OCI-LY1 (cell line): ENCODE results near the gene ART3.

Experiments used
- H2AFZ ChIP-seq: fragments of 200-600 bp; sonication (generic), shearing (Covaris generic); 2 replicates; pipeline ENCODE4 v1.6.0; 2014; ENCODE audit warnings: antibody characterized with exemption, mild to moderate bottlenecking, low read length
- H3F3A ChIP-seq: fragments of 200-600 bp; sonication (generic), shearing (Covaris generic); 2 replicates; pipeline ENCODE4 v1.6.0; 2014; ENCODE audit warnings: mild to moderate bottlenecking, antibody characterized with exemption, low read length, moderate library complexity; ENCODE audit not compliant: insufficient read depth
- H3K27ac ChIP-seq: fragments of 200-600 bp; sonication (generic); 2 replicates; pipeline ENCODE4 v1.5.1; 2014; ENCODE audit warnings: low read length, mixed run types, mild to moderate bottlenecking, low read depth; ENCODE audit not compliant: poor library complexity, severe bottlenecking
- H3K27me3 ChIP-seq: fragments of 200-600 bp; sonication (generic); 2 replicates; pipeline ENCODE4 v1.6.0; 2014; ENCODE audit warnings: antibody characterized with exemption, mild to moderate bottlenecking, low read length, moderate library complexity; ENCODE audit not compliant: insufficient read depth
- H3K36me3 ChIP-seq: fragments of 200-600 bp; sonication (generic); 2 replicates; pipeline ENCODE4 v1.6.1; 2014; ENCODE audit warnings: mild to moderate bottlenecking, antibody characterized with exemption, low read length, moderate library complexity, mixed read lengths; ENCODE audit not compliant: insufficient read depth
- H3K4me1 ChIP-seq: fragments of 200-600 bp; sonication (generic); 2 replicates; pipeline ENCODE4 v1.5.1; 2014; ENCODE audit warnings: mild to moderate bottlenecking, low read length, moderate library complexity; ENCODE audit not compliant: insufficient read depth, severe bottlenecking
- H3K4me2 ChIP-seq: fragments of 200-600 bp; sonication (generic), shearing (Covaris generic); 2 replicates; pipeline ENCODE4 v1.6.1; 2014; ENCODE audit warnings: low read length
- H3K4me3 ChIP-seq: fragments of 200-600 bp; sonication (generic); 2 replicates; pipeline ENCODE4 v1.5.1; 2014; ENCODE audit warnings: low read length, low read depth, mild to moderate bottlenecking, mixed read lengths; ENCODE audit not compliant: poor library complexity, severe bottlenecking
- H3K79me2 ChIP-seq: fragments of 200-600 bp; shearing (Covaris generic); 2 replicates; pipeline ENCODE4 v1.6.1; 2016; ENCODE audit warnings: mixed run types, low read length, mixed read lengths; ENCODE audit not compliant: insufficient read depth
- H3K9ac ChIP-seq: fragments of 200-600 bp; sonication (generic), shearing (Covaris generic); 2 replicates; pipeline ENCODE4 v1.6.1; 2014; ENCODE audit warnings: mild to moderate bottlenecking, low read length, mixed read lengths
- H3K9me2 ChIP-seq: fragments of 200-600 bp; sonication (generic), shearing (Covaris generic); 2 replicates; pipeline ENCODE4 v1.6.1; 2014; ENCODE audit warnings: low read depth, mild to moderate bottlenecking, low read length, mixed read lengths
- H3K9me3 ChIP-seq: fragments of 200-600 bp; shearing (Covaris generic); 2 replicates; pipeline ENCODE4 v1.6.1; 2014; ENCODE audit warnings: low read length, mixed read lengths
- H4K20me1 ChIP-seq: fragments of 200-600 bp; sonication (generic), shearing (Covaris generic); 2 replicates; pipeline ENCODE4 v1.6.0; 2016; ENCODE audit warnings: mild to moderate bottlenecking, low read length; ENCODE audit not compliant: insufficient read depth
- CTCF ChIP-seq: fragments of 200-600 bp; sonication (generic), shearing (Covaris generic); IDR thresholded peaks from 2 replicates; pipeline ENCODE4 v1.5.1; 2017; ENCODE audit warnings: mild to moderate bottlenecking, antibody characterized with exemption, low read length, moderate library complexity, mixed read lengths
- EZH2 ChIP-seq: fragments of 200-600 bp; sonication (generic), shearing (Covaris generic); IDR thresholded peaks from 2 replicates; pipeline ENCODE4 v1.8.0; 2017; ENCODE audit warnings: borderline replicate concordance, mixed run types, mild to moderate bottlenecking, antibody characterized with exemption, low read length, moderate library complexity, mixed read lengths

The ART3 gene

GRCh38 chr4:76095568-76095967 is 21.1 kb downstream of the ART3 start:
- Histone ChIP-seq H3K4me2 (no peak overlapping the region), H3K4me1 (no peaks in the 10 kb centered on the region), H3K9ac (no peak overlapping the region), H3K9me3 (no peaks in the 10 kb centered on the region), H3K79me2 (no peaks in the 10 kb centered on the region), H3K9me2 (no peaks in the 10 kb centered on the region), H3F3A (no peaks in the 10 kb centered on the region), H3K36me3 (no peaks in the 10 kb centered on the region), H4K20me1 (no peaks in the 10 kb centered on the region), H3K27me3 (no peaks in the 10 kb centered on the region), H3K27ac (no peak overlapping the region), H3K4me3 (no peak overlapping the region), H2AFZ (no peak overlapping the region)
- TF ChIP-seq EZH2 (no peak), CTCF (no peak)

GRCh38 chr4:76096076-76096475 is 21.6 kb downstream of the ART3 start:
- no peak for TF ChIP-seq EZH2
- no peak for TF ChIP-seq CTCF
- no peak overlapping the region for H3K27ac ChIP-seq

GRCh38 chr4:76105652-76106051 is 31.1 kb downstream of the ART3 start:
- H3K27ac ChIP-seq = no peak overlapping the region
- no peak overlapping the region for H3K4me2 ChIP-seq
- TF ChIP-seq CTCF = no peak
- no peak for TF ChIP-seq EZH2

More at GRCh38 chr4:76096076-76096475, 21.6 kb downstream of the ART3 start:
- Histone ChIP-seq H3K9me2 (no peaks in the 10 kb centered on the region), H3K4me1 (no peaks in the 10 kb centered on the region), H3F3A (no peaks in the 10 kb centered on the region), H3K4me3 (no peak overlapping the region), H3K79me2 (no peaks in the 10 kb centered on the region), H2AFZ (no peak overlapping the region), H3K36me3 (no peaks in the 10 kb centered on the region), H3K9ac (no peak overlapping the region), H3K9me3 (no peaks in the 10 kb centered on the region), H3K4me2 (no peak overlapping the region), H3K27me3 (no peaks in the 10 kb centered on the region), H4K20me1 (no peaks in the 10 kb centered on the region)

More at GRCh38 chr4:76105652-76106051, 31.1 kb downstream of the ART3 start:
- no peaks in the 10 kb centered on the region for H3K36me3 ChIP-seq
- H4K20me1 ChIP-seq = no peaks in the 10 kb centered on the region
- no peaks in the 10 kb centered on the region for H3K79me2 ChIP-seq
- no peak overlapping the region for H2AFZ ChIP-seq
- no peak overlapping the region for H3K9ac ChIP-seq
- H3K9me2 ChIP-seq = no peaks in the 10 kb centered on the region
- H3F3A ChIP-seq = no peaks in the 10 kb centered on the region
- no peaks in the 10 kb centered on the region for H3K4me1 ChIP-seq
- H3K27me3 ChIP-seq = no peaks in the 10 kb centered on the region
- H3K9me3 ChIP-seq = no peaks in the 10 kb centered on the region
- H3K4me3 ChIP-seq = no peak overlapping the region
